Pancreas (tissue), 10 donors: ENCODE results near the gene DTNA. TPM values are rescaled to one million over a fixed set of nuclear protein-coding genes. Genes with fewer than 3 reads are reported as not detected.
"Not testable (repeated sequence)": the region's sequence is repeated elsewhere in the genome, so short reads cannot be mapped to it uniquely, and the experiment has no call there.

Experiments
- ATAC-seq, 4 donors: fragments of 200-7000 bp; cut with Tn5 transposase; one replicate each; pipeline versions ENCODE4 v1.8.0 to v1.9.1; 2020; ENCODE audit warnings: mild to moderate bottlenecking in 4 of 4, moderate library complexity in 4 of 4
- DNase-seq, 6 donors: peaks; one replicate each; pipeline ENCODE4 v3.0.0-alpha.2; 2020
- FAIRE-seq: peaks from 2 replicates; lab custom pipeline; 2012; peaks lifted over from hg19 to GRCh38; lab: Jason Lieb, UNC
- H3K27ac ChIP-seq, 4 donors: fragments of 200-600 bp; sonication (generic); 1 replicate in 3 of 4; 2 replicates in 1 of 4; pipeline versions ENCODE4 v1.5.0 to v1.8.0; 2020
- H3K27me3 ChIP-seq, 4 donors: fragments of 200-600 bp; one replicate each; pipeline ENCODE4 v1.8.0; 2021
- H3K36me3 ChIP-seq, 3 donors: fragments of 200-600 bp; sonication (generic) in 1 of 3; one replicate each; pipeline versions ENCODE4 v1.5.0 to v1.8.0; 2020 to 2021
- H3K4me1 ChIP-seq, 3 donors: fragments of 200-600 bp; one replicate each; pipeline ENCODE4 v1.8.0; 2021
- H3K4me3 ChIP-seq, 4 donors: fragments of 200-600 bp; sonication (generic) in 2 of 4; one replicate each; pipeline versions ENCODE4 v1.5.0 to v1.8.0; 2020 to 2021
- H3K9me3 ChIP-seq, 4 donors: fragments of 200-600 bp; one replicate each; pipeline ENCODE4 v1.8.0; 2021
- CTCF ChIP-seq, 4 donors: fragments of 200-600 bp; sonication (generic) in 3 of 4; IDR thresholded peaks; one replicate each; pipeline versions ENCODE4 v1.5.0 to v1.8.0; 2021; ENCODE audit warnings: antibody characterized with exemption in 4 of 4
- WGBS, 2 donors: extraction: QIAGEN DNeasy Blood & Tissue Kit; methylation state at CpG; one replicate each; pipeline ENCODE4 v1.1.7; 2013; 5-methylcytosine and 5-hydroxymethylcytosine counted together
- intact Hi-C, 3 donors: fragments of 100-400 bp; cut with DNase I; formaldehyde crosslinking; loops; one replicate each; pipeline versions ENCODE4 v1.11.1 to v1.14.2; 2022
- polyA plus RNA-seq, 2 donors: library from polyadenylated mRNA; stranded (reverse); fragments of 200-250 nt; gene quantifications; one replicate each; pipeline ENCODE4 v1.2.3, GENCODE V29; 2013
- total RNA-seq, 6 donors: library from RNA; stranded (reverse); fragmentation: NEBNext Ultra II Directional in 4 of 6; extraction: Animal tissue kit (Norgen Biotek cat#: 25700) in 4 of 6; gene quantifications; one replicate each; pipeline versions ENCODE4 v1.2.1 to v1.2.4, GENCODE V29; 2021 to 2023
- donor health status: healthy with polysubstance abuse.
- donor health status: DM: no; HTN: no; CAD: no; lungs with moderate emphysema.
- donor health status: DM: no; HTN: no; CAD: no.
- donor health status: control.
- donor health status: control.
- donor health status: Bipolar disorder and iron deficiency.
- donor health status: DM: yes; HTN: yes; CAD: no.
- donor health status: DM: no; HTN: no; CAD: no.
- donor health status: DM: no; HTN: no; CAD: no.
- donor health status: DM: yes; HTN: yes; CAD: no.

The DTNA gene
- total and polyA plus RNA-seq, 8 donors: 15.3 to 37.5 (median 26.4) TPM

DNA sequence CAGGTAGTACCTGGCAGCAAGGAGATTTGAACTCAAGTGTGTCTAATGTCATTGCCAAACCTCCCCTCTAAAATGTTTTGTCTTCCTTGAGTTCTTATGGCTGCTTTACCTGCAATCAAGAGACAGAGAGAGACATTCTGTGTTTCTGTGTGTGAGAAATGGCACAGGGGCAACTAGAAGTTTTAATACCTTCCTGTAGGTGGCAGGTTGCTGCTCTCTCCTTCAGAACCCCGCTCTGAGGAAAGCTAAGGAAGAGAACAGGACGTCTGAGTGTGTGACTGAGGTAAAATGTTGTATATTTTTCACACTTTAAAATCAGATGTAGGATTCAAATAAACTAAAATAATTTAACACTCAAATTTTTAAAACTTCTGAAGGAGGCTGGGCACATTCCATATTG, 19.2 kb downstream of the DTNA start:
- intact Hi-C loops: no loop called here
- no peak for DNase-seq
- peak in 2 of 4 donors; percentile 14 to 18 for TF ChIP-seq CTCF (IDR thresholded peaks at IDR 0.05)
- Histone ChIP-seq H3K9me3 (no peaks in the 10 kb centered on the region), H3K4me1 (peaks cover 0 to 3% (median 0%) of the 10 kb centered on the region in 3 donors), H3K27ac (no peak overlapping the region), H3K36me3 (no peaks in the 10 kb centered on the region), H3K27me3 (no peaks in the 10 kb centered on the region), H3K4me3 (no peak overlapping the region)
- ATAC-seq: peak in 3 of 4 donors; percentile 72 to 95 (median 89)
- WGBS, 2 donors: 55 to 63% methylated on average over 2 of the region's 2 CpGs
- FAIRE-seq: no peak

DNA sequence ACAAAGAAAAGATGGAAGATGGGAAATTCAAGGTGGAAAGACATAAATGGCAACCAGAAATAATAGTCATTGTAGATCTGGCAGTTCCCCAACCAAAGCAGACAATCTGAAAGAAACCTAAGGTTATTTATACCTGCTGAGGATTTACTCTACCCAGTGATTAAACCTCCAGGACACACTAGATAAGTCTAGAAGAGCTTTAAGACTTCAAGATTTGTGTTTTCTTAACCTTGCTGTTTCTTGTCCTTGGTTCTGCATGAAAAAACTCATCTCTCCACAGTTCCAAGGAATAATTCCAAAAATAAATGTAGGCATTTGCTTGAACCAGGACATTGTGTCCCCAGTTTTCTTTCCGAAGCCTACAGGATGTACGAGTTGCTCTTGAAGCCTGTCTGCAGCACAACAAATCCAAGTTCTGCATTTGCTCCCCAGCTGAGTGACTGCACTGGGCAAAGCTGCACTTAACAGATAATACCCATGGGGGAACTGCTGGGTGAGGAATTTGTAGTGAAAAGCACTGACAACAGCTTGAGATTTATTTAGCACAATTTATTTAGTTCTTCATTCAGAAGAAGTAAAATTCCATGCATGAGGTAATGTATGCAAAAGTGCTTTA, 19.8 kb downstream of the DTNA start:
- intact Hi-C loops: no loop called here
- H3K27me3 ChIP-seq: no peaks in the 10 kb centered on the region
- WGBS, 2 donors: 80 to 84% methylated on average over 2 of the region's 2 CpGs
- DNase-seq (no peak), FAIRE-seq (no peak), ATAC-seq (peak in 1 of 4 donors; percentile 46)
- no peak for TF ChIP-seq CTCF (IDR thresholded peaks at IDR 0.05)
- no peaks in the 10 kb centered on the region for H3K36me3 ChIP-seq
- peaks cover 0 to 3% (median 0%) of the 10 kb centered on the region in 3 donors for H3K4me1 ChIP-seq
- no peak overlapping the region for H3K4me3 ChIP-seq
- H3K9me3 ChIP-seq: no peaks in the 10 kb centered on the region
- no peak overlapping the region for H3K27ac ChIP-seq

DNA sequence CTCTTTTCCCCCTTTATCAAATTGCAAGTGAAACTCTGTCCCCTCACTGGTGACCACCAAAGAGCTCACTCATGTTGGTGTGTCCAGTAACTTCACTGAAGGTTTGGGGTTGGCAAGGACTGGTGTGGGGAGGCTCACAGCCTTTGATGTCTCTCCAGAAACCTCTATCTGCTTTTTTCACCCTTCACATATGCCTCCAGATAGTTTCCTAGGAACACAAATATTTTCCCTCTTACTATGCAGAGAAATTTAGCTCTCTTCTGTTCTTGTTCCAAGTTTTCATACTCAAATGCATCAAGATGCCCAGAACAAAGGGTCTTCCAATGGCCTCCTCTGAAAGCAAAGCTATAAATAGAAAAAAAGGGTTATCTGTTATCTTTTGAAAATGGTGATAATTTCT, 20.7 kb downstream of the DTNA start:
- H3K4me1 ChIP-seq: peaks cover 0 to 3% (median 0%) of the 10 kb centered on the region in 3 donors
- no peaks in the 10 kb centered on the region for H3K9me3 ChIP-seq
- DNase-seq (no peak), ATAC-seq (peak in 1 of 4 donors; percentile 44), FAIRE-seq (no peak)
- no peak overlapping the region for H3K4me3 ChIP-seq
- intact Hi-C loops: no loop called here
- H3K27me3 ChIP-seq: no peaks in the 10 kb centered on the region
- H3K27ac ChIP-seq: no peak overlapping the region
- H3K36me3 ChIP-seq: no peaks in the 10 kb centered on the region
- TF ChIP-seq CTCF (IDR thresholded peaks at IDR 0.05): no peak

DNA sequence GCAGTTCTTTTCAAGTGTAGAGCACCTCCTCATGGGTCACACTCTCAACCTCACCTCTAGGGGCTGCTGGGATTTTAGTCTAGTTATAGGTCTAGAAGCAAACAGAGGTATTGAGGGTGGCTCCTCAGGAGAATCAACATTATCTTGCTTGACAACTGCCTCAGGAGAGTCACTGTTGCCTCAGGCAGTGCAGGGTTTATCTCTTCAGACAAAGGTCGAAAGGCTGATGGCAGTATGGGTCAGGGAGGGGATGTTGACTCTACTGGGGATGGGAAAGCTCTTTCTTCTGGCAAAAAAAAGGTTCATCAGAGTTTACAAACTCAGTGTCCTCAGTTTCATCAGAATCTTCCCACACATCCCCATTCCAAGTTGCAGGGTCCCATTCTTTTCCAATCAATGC, 24.0 kb downstream of the DTNA start:
- DNase-seq (no peak), ATAC-seq (no peak), FAIRE-seq (no peak)
- Histone ChIP-seq H3K27me3 (no peaks in the 10 kb centered on the region), H3K4me1 (peaks cover 0 to 4% (median 0%) of the 10 kb centered on the region in 3 donors), H3K36me3 (no peaks in the 10 kb centered on the region), H3K4me3 (no peak overlapping the region), H3K9me3 (no peaks in the 10 kb centered on the region), H3K27ac (no peak overlapping the region)
- intact Hi-C loops: no loop called here
- 91 to 96% methylated on average over 1 of the region's 1 CpG for WGBS, 2 donors
- TF ChIP-seq CTCF (IDR thresholded peaks at IDR 0.05): no peak

DNA sequence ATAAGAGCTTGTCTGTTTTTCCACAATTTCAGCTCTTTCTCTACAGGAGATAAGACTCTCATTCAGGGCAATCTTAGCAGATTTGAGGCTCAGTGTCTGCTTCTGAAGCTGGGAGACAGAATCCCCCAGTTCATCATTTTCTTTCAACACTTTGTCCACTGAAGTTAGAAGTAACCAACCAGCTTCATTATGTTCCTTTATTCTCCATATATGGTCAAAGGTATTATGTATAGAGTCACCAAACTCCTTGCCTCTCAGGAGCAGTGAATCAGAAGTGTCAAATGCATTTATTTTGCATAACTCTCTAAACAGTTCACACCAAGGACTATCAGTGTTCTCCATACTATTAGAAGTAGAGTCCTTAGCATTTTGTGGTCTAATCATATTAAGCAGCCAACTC, 24.4 kb downstream of the DTNA start:
- H3K9me3 ChIP-seq, H3K36me3 ChIP-seq, H3K27me3 ChIP-seq, ATAC-seq, DNase-seq, H3K4me3 ChIP-seq, H3K4me1 ChIP-seq, H3K27ac ChIP-seq, FAIRE-seq, intact Hi-C loops: not testable (repeated sequence)
